HEK293T (cell line): ENCODE measurements around the gene TPSD1.

ENCODE experiments used
- CTCF ChIA-PET: fragments of 350-600 bp; formaldehyde crosslinking; extraction: SDS; loops from one replicate; lab custom pipeline; 2021; ENCODE audit warnings: antibody characterized with exemption, inconsistent platforms; lab: Yijun Ruan, JAX
- POLR2A ChIA-PET: fragments of 350-600 bp; formaldehyde crosslinking; extraction: SDS; loops from one replicate; lab custom pipeline; 2020; ENCODE audit warnings: antibody characterized with exemption, inconsistent platforms; lab: Yijun Ruan, JAX
- DNase-seq: peaks from one replicate; pipeline ENCODE4 v3.0.0; 2012; ENCODE audit warnings: mixed read lengths; ENCODE audit errors: extremely low spot score
- ARNT ChIP-seq: fragments of 450-650 bp; IDR thresholded peaks from 2 replicates; pipeline ENCODE4 v1.6.1; 2017; ENCODE audit warnings: mild to moderate bottlenecking
- BHLHE40 ChIP-seq: fragments of 450-650 bp; IDR thresholded peaks from 2 replicates; pipeline ENCODE4 v1.6.1; 2016; ENCODE audit warnings: mild to moderate bottlenecking, moderate library complexity, borderline replicate concordance
- CTBP1 ChIP-seq: fragments of 450-650 bp; IDR thresholded peaks from 2 replicates; pipeline ENCODE4 v1.6.1; 2016; ENCODE audit warnings: borderline replicate concordance
- ELF4 ChIP-seq: fragments of 450-650 bp; IDR thresholded peaks from 2 replicates; pipeline ENCODE4 v1.6.1; 2017; ENCODE audit warnings: antibody characterized with exemption
- FOXA1 ChIP-seq: fragments of 450-650 bp; IDR thresholded peaks from 2 replicates; pipeline ENCODE4 v1.6.1; 2016; ENCODE audit warnings: mild to moderate bottlenecking
- FOXK2 ChIP-seq: fragments of 450-650 bp; IDR thresholded peaks from 2 replicates; pipeline ENCODE4 v1.6.1; 2016; ENCODE audit warnings: mild to moderate bottlenecking
- FOXM1 ChIP-seq: fragments of 450-650 bp; IDR thresholded peaks from 2 replicates; pipeline ENCODE4 v1.6.1; 2017; ENCODE audit warnings: mild to moderate bottlenecking, borderline replicate concordance
- HDGF ChIP-seq: fragments of 450-650 bp; IDR thresholded peaks from 2 replicates; pipeline ENCODE4 v1.6.1; 2017; ENCODE audit warnings: antibody characterized with exemption, borderline replicate concordance
- L3MBTL2 ChIP-seq: fragments of 450-650 bp; conservative IDR thresholded peaks from 2 replicates; pipeline ENCODE4 v1.6.1; 2016; ENCODE audit warnings: mild to moderate bottlenecking
- LEF1 ChIP-seq: fragments of 450-650 bp; IDR thresholded peaks from 2 replicates; pipeline ENCODE4 v1.6.1; 2017; ENCODE audit warnings: mild to moderate bottlenecking, borderline replicate concordance
- NFRKB ChIP-seq: fragments of 450-650 bp; IDR thresholded peaks from 2 replicates; pipeline ENCODE4 v1.6.1; 2016; ENCODE audit warnings: mild to moderate bottlenecking, moderate library complexity
- PKNOX1 ChIP-seq: fragments of 450-650 bp; IDR thresholded peaks from 2 replicates; pipeline ENCODE4 v1.6.1; 2016
- SP1 ChIP-seq: fragments of 450-650 bp; IDR thresholded peaks from 2 replicates; pipeline ENCODE4 v1.6.1; 2017
- SUZ12 ChIP-seq: fragments of 450-650 bp; IDR thresholded peaks from 2 replicates; pipeline ENCODE4 v1.6.1; 2016; ENCODE audit warnings: mild to moderate bottlenecking
- TARDBP ChIP-seq: fragments of 450-650 bp; IDR thresholded peaks from 2 replicates; pipeline ENCODE4 v1.6.1; 2016
- ZNF384 ChIP-seq: fragments of 450-650 bp; IDR thresholded peaks from 2 replicates; pipeline ENCODE4 v1.6.1; 2016

TPSD1 gene

DNA sequence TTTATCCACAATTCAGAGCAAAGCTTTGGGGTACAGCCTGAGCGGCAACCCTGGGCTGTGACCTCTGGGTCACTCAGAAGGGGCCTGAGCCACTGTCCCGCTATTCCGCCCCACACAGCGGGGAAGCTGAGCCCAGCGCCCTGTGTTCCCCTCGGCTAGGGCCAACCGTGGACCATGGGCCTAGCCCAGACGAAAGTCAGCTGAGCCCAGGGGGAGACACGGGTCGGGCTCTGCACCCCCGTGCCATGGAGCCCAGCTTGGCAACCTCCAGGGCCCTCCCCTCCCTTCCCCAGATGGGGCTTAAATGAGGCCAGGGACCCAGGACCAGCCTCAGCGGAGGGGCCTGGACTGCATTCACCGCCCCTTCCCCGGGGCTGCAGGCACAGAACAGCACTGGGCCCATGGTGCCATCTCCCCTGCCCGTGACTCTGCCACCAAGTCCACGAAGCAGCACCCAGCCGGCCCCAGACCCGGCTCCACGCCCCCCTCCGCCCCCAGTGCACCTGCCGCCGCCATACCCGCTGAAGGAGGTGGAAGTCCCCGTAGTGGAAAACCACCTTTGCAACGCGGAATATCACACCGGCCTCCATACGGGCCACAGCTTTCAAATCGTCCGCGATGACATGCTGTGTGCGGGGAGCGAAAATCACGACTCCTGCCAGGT lies 1.8 kb downstream of the TPSD1 start:
- ChIA-PET CTCF (no interaction called here), POLR2A (no interaction called here)
- TF ChIP-seq PKNOX1 (no peak), L3MBTL2 (no peak), FOXK2 (no peak), FOXA1 (no peak)
- no peak for DNase-seq

DNA sequence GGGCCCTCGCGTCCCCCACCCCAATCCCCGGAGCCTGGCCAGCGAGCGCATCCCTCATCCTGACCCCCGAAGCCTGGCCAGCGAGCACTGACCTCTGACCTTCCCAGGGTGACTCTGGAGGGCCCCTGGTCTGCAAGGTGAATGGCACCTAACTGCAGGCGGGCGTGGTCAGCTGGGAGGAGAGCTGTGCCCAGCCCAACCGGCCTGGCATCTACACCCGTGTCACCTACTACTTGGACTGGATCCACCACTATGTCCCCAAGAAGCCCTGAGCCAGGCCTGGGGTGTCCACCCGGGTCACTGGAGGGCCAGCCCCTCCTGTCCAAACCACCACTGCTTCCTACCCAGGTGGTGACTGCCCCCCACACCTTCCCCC lies 2.3 kb downstream of the TPSD1 start:
- ChIA-PET POLR2A (no interaction called here), CTCF (no interaction called here)
- no peak for DNase-seq
- no peak for TF ChIP-seq SP1
- TF ChIP-seq ARNT: no peak
- TF ChIP-seq FOXK2: no peak
- TF ChIP-seq LEF1: no peak
- TF ChIP-seq L3MBTL2: no peak
- no peak for TF ChIP-seq SUZ12
- no peak for TF ChIP-seq PKNOX1
- no peak for TF ChIP-seq ZNF384
- no peak for TF ChIP-seq ELF4
- no peak for TF ChIP-seq FOXA1
- no peak for TF ChIP-seq HDGF
- TF ChIP-seq NFRKB: no peak
- no peak for TF ChIP-seq TARDBP
- no peak for TF ChIP-seq BHLHE40
- no peak for TF ChIP-seq FOXM1
- no peak for TF ChIP-seq CTBP1

DNA sequence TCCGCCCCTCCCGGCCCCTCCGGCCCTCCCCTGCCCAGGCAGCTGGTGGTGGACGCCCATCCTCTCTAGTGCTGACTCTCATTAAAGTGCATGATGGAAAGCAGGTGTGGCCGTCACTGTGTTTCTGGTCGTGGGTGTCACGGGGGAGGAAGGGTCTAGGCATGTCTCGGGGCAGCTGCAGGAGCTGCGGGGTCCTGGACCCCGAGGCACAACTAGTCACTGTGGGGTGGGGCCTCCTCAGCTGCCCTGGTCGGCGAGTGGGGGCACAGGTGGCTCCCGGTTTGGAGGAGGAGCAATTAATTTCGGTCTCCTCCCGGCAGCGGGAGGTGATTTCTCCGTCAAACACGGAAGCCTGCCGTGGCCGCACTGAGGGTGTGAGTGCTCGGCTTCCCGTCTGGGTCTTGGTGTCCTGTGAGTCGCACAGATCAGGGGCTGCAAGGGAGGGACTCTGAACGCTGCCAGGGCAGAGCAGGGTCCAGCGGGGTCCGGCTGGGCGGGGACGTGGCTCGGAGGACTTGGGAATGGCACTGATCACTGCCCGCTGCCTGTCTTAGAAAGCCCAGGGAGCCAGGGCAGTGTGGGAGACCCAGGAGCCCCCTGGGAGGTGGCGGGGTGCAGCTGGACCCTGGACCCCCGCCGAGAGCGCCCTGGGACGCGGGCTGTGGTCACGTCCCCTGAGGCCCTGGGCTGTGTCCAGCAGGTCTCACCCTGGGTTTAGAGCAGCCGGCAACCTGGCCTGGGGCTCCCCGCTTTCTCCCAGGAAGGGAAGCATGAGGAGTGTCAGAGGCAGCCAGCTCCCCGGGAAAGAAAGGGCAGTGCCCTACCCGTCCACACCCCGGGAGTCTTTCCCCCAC lies 3.3 kb downstream of the TPSD1 start:
- ChIA-PET POLR2A (no interaction called here), CTCF (no interaction called here)
- DNase-seq: no peak
- TF ChIP-seq ARNT (no peak), HDGF (no peak), CTBP1 (no peak), TARDBP (no peak), SP1 (no peak), SUZ12 (no peak), ELF4 (no peak), NFRKB (no peak), FOXK2 (no peak), FOXM1 (no peak), BHLHE40 (no peak), ZNF384 (no peak), LEF1 (no peak), L3MBTL2 (no peak), PKNOX1 (no peak), FOXA1 (no peak)

DNA sequence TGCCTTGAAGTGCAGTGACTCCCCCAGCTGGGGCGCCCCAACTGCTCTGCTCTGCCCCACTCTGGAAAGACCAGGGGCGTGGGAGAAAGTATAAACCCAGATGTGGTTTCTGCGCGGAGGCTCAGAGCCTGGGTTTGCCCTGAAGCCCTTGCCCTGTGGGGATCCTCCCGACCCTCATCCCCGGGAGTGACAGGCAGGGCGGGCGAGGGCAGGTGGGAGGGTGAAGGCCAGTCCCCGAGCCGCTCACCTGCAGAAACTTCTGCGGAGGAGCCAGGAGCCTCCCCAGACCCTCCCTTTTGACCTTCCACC lies 3.8 kb downstream of the TPSD1 start:
- no peak for DNase-seq
- CTCF ChIA-PET: no interaction called here
- POLR2A ChIA-PET: no interaction called here
- no peak for TF ChIP-seq FOXM1
- TF ChIP-seq ARNT: no peak
- TF ChIP-seq NFRKB: no peak
- TF ChIP-seq L3MBTL2: no peak
- no peak for TF ChIP-seq SP1
- no peak for TF ChIP-seq LEF1
- no peak for TF ChIP-seq TARDBP
- no peak for TF ChIP-seq PKNOX1
- TF ChIP-seq ELF4: no peak
- TF ChIP-seq BHLHE40: no peak
- TF ChIP-seq ZNF384: no peak
- TF ChIP-seq CTBP1: no peak
- TF ChIP-seq HDGF: no peak
- TF ChIP-seq FOXK2: no peak
- TF ChIP-seq SUZ12: no peak
- TF ChIP-seq FOXA1: no peak

- CTCF ChIA-PET: no interaction called here
- DNase-seq: no peak
- TF ChIP-seq SP1 (no peak), L3MBTL2 (no peak), FOXK2 (no peak), BHLHE40 (no peak), ELF4 (no peak), CTBP1 (no peak), FOXM1 (no peak), FOXA1 (no peak), TARDBP (no peak), ZNF384 (no peak), NFRKB (no peak), HDGF (no peak), PKNOX1 (no peak), LEF1 (no peak), SUZ12 (no peak)
- POLR2A ChIA-PET: no interaction called here
These were observed 4.3 kb downstream of the TPSD1 start for GRCh38 chr16:1260101-1260680.
